GM21529 (cell line): ENCODE measurements around the gene MYL4.
"Not testable (repeated sequence)": the region's sequence is repeated elsewhere in the genome, so short reads cannot be mapped to it uniquely, and the experiment has no call there.

Source experiments
- ATAC-seq: cut with Tn5 transposase; IDR thresholded peaks from one replicate; pipeline ENCODE4 v1.9.1; 2021; ENCODE audit not compliant: unreplicated experiment

Gene MYL4

GRCh38 chr17:47269561-47270280 is 60.6 kb downstream of the MYL4 start:
- not testable (repeated sequence) for ATAC-seq

- ATAC-seq, result no peak
Observed at GRCh38 chr17:47270946-47271705, 62.0 kb downstream of the MYL4 start.

- no peak for ATAC-seq
Observed at GRCh38 chr17:47272491-47272890, 63.3 kb downstream of the MYL4 start.

- ATAC-seq, result no peak
Observed at GRCh38 chr17:47273245-47273644, 64.1 kb downstream of the MYL4 start.
